OCI-LY1 (cell line): ENCODE measurements around the gene TAB2.

Experiments
- H2AFZ ChIP-seq: fragments of 200-600 bp; sonication (generic), shearing (Covaris generic); 2 replicates; pipeline ENCODE4 v1.6.0; 2014; ENCODE audit warnings: antibody characterized with exemption, mild to moderate bottlenecking, low read length
- H3F3A ChIP-seq: fragments of 200-600 bp; sonication (generic), shearing (Covaris generic); 2 replicates; pipeline ENCODE4 v1.6.0; 2014; ENCODE audit warnings: mild to moderate bottlenecking, antibody characterized with exemption, low read length, moderate library complexity; ENCODE audit not compliant: insufficient read depth
- H3K27ac ChIP-seq: fragments of 200-600 bp; sonication (generic); 2 replicates; pipeline ENCODE4 v1.5.1; 2014; ENCODE audit warnings: low read length, mixed run types, mild to moderate bottlenecking, low read depth; ENCODE audit not compliant: poor library complexity, severe bottlenecking
- H3K27me3 ChIP-seq: fragments of 200-600 bp; sonication (generic); 2 replicates; pipeline ENCODE4 v1.6.0; 2014; ENCODE audit warnings: antibody characterized with exemption, mild to moderate bottlenecking, low read length, moderate library complexity; ENCODE audit not compliant: insufficient read depth
- H3K36me3 ChIP-seq: fragments of 200-600 bp; sonication (generic); 2 replicates; pipeline ENCODE4 v1.6.1; 2014; ENCODE audit warnings: mild to moderate bottlenecking, antibody characterized with exemption, low read length, moderate library complexity, mixed read lengths; ENCODE audit not compliant: insufficient read depth
- H3K4me1 ChIP-seq: fragments of 200-600 bp; sonication (generic); 2 replicates; pipeline ENCODE4 v1.5.1; 2014; ENCODE audit warnings: mild to moderate bottlenecking, low read length, moderate library complexity; ENCODE audit not compliant: insufficient read depth, severe bottlenecking
- H3K4me2 ChIP-seq: fragments of 200-600 bp; sonication (generic), shearing (Covaris generic); 2 replicates; pipeline ENCODE4 v1.6.1; 2014; ENCODE audit warnings: low read length
- H3K4me3 ChIP-seq: fragments of 200-600 bp; sonication (generic); 2 replicates; pipeline ENCODE4 v1.5.1; 2014; ENCODE audit warnings: low read length, low read depth, mild to moderate bottlenecking, mixed read lengths; ENCODE audit not compliant: poor library complexity, severe bottlenecking
- H3K79me2 ChIP-seq: fragments of 200-600 bp; shearing (Covaris generic); 2 replicates; pipeline ENCODE4 v1.6.1; 2016; ENCODE audit warnings: mixed run types, low read length, mixed read lengths; ENCODE audit not compliant: insufficient read depth
- H3K9ac ChIP-seq: fragments of 200-600 bp; sonication (generic), shearing (Covaris generic); 2 replicates; pipeline ENCODE4 v1.6.1; 2014; ENCODE audit warnings: mild to moderate bottlenecking, low read length, mixed read lengths
- H3K9me2 ChIP-seq: fragments of 200-600 bp; sonication (generic), shearing (Covaris generic); 2 replicates; pipeline ENCODE4 v1.6.1; 2014; ENCODE audit warnings: low read depth, mild to moderate bottlenecking, low read length, mixed read lengths
- H3K9me3 ChIP-seq: fragments of 200-600 bp; shearing (Covaris generic); 2 replicates; pipeline ENCODE4 v1.6.1; 2014; ENCODE audit warnings: low read length, mixed read lengths
- H4K20me1 ChIP-seq: fragments of 200-600 bp; sonication (generic), shearing (Covaris generic); 2 replicates; pipeline ENCODE4 v1.6.0; 2016; ENCODE audit warnings: mild to moderate bottlenecking, low read length; ENCODE audit not compliant: insufficient read depth
- EZH2 ChIP-seq: fragments of 200-600 bp; sonication (generic), shearing (Covaris generic); IDR thresholded peaks from 2 replicates; pipeline ENCODE4 v1.8.0; 2017; ENCODE audit warnings: borderline replicate concordance, mixed run types, mild to moderate bottlenecking, antibody characterized with exemption, low read length, moderate library complexity, mixed read lengths
- TF ChIP-seq, protein P1 (sequence below): fragments of 200-600 bp; sonication (generic), shearing (Covaris generic); IDR thresholded peaks from 2 replicates; pipeline ENCODE4 v1.5.1; 2017; ENCODE audit warnings: mild to moderate bottlenecking, antibody characterized with exemption, low read length, moderate library complexity, mixed read lengths

TAB2 gene

DNA sequence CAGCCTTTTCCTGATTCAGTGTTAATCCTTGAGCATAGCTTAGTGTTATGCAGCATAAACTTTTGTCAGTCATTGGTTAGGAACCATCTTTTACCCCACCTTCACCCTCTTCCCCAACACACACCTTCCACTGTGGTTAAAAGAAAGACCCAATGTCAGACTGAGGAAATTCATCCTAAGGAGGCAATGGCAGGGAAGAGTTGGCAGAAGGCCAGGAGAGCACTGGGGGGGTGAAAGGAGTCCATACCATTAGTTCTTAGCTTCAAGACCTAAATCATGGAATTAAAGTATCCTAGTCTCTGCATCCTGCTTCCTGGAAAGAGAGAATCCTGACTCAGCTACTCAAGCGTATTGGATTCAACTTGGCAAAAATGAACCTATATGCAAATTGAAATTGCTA, 16.9 kb upstream of the TAB2 start:
- H3K4me1 ChIP-seq = no peaks in the 10 kb centered on the region

DNA sequence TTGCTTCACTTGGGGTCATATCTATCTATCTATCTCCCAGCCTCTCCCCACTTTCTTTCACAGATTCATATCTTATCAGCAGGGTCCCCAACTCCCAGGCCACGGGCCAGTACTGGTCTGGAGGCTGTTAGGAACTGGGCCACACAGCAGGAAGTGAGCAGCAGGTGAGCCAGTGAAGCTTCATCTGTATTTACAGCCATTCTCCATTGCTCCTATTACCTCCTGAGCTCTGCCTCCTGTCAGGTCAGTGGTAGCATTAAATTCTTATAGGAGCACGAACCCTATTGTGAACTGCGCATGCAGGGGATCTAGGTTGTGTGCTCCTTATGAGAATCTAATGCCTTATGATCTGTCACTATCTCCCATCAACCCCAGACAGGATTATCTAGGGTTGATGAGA, 14.8 kb upstream of the TAB2 start:
- Histone ChIP-seq H4K20me1 (no peaks in the 10 kb centered on the region), H3K27me3 (no peaks in the 10 kb centered on the region), H3K4me1 (no peaks in the 10 kb centered on the region), H3K9me2 (no peaks in the 10 kb centered on the region), H3K79me2 (no peaks in the 10 kb centered on the region), H3K27ac (no peak overlapping the region), H3F3A (no peaks in the 10 kb centered on the region), H3K4me3 (no peak overlapping the region), H3K9ac (no peak overlapping the region), H3K4me2 (no peak overlapping the region), H3K9me3 (no peaks in the 10 kb centered on the region), H2AFZ (no peak overlapping the region), H3K36me3 (no peaks in the 10 kb centered on the region)
- TF ChIP-seq EZH2 = no peak
- TF ChIP-seq, protein P1, sequence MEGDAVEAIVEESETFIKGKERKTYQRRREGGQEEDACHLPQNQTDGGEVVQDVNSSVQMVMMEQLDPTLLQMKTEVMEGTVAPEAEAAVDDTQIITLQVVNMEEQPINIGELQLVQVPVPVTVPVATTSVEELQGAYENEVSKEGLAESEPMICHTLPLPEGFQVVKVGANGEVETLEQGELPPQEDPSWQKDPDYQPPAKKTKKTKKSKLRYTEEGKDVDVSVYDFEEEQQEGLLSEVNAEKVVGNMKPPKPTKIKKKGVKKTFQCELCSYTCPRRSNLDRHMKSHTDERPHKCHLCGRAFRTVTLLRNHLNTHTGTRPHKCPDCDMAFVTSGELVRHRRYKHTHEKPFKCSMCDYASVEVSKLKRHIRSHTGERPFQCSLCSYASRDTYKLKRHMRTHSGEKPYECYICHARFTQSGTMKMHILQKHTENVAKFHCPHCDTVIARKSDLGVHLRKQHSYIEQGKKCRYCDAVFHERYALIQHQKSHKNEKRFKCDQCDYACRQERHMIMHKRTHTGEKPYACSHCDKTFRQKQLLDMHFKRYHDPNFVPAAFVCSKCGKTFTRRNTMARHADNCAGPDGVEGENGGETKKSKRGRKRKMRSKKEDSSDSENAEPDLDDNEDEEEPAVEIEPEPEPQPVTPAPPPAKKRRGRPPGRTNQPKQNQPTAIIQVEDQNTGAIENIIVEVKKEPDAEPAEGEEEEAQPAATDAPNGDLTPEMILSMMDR = no peak

More for the DNA sequence above, 16.9 kb upstream of the TAB2 start:
- H3K27me3 ChIP-seq = no peaks in the 10 kb centered on the region
- H3F3A ChIP-seq = no peaks in the 10 kb centered on the region
- no peak overlapping the region for H3K4me3 ChIP-seq
- H3K36me3 ChIP-seq = no peaks in the 10 kb centered on the region
- no peak overlapping the region for H2AFZ ChIP-seq
- no peaks in the 10 kb centered on the region for H3K9me2 ChIP-seq
- H3K9me3 ChIP-seq = no peaks in the 10 kb centered on the region
- no peaks in the 10 kb centered on the region for H4K20me1 ChIP-seq
- no peaks in the 10 kb centered on the region for H3K79me2 ChIP-seq
- TF ChIP-seq EZH2 = no peak
- TF ChIP-seq, protein P1 = no peak
- no peak overlapping the region for H3K27ac ChIP-seq
- no peak overlapping the region for H3K9ac ChIP-seq
- no peak overlapping the region for H3K4me2 ChIP-seq

DNA sequence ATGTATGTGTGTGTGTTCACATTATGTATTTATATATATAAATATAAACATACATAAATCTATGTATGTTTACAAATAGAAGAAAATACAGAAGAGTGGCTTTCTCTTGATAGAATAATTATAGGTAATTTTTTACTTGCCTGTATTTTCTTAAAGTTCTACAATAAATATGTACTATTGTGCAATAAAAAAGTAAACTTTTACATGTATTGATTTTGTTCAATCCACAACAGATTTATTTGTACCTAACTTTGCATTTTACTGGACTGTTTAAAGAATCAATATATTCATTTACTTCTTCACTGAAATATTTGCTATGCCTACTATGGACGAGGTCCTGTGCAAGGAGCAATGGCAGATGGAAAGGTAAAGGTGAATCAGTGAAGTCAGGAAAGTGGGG, 14.0 kb upstream of the TAB2 start:
- no peaks in the 10 kb centered on the region for H3K27me3 ChIP-seq
- no peak for TF ChIP-seq EZH2
- TF ChIP-seq, protein P1 = no peak
- H2AFZ ChIP-seq = no peak overlapping the region
- no peaks in the 10 kb centered on the region for H3F3A ChIP-seq
- no peaks in the 10 kb centered on the region for H3K79me2 ChIP-seq
- H3K36me3 ChIP-seq = no peaks in the 10 kb centered on the region
- no peak overlapping the region for H3K4me2 ChIP-seq
- no peak overlapping the region for H3K9ac ChIP-seq
- H3K9me3 ChIP-seq = no peaks in the 10 kb centered on the region
- no peaks in the 10 kb centered on the region for H4K20me1 ChIP-seq
- H3K9me2 ChIP-seq = no peaks in the 10 kb centered on the region
- no peak overlapping the region for H3K27ac ChIP-seq
- no peaks in the 10 kb centered on the region for H3K4me1 ChIP-seq
- H3K4me3 ChIP-seq = no peak overlapping the region
